GM19463 (cell line): Measurements from ENCODE around the gene SMKR1.
"Not testable (repeated sequence)": the region's sequence is repeated elsewhere in the genome, so short reads cannot be mapped to it uniquely, and the experiment has no call there.

Experiments
- ATAC-seq: cut with Tn5 transposase; IDR thresholded peaks from one replicate; pipeline ENCODE4 v1.9.1; 2021; ENCODE audit warnings: mild to moderate bottlenecking, moderate library complexity; ENCODE audit not compliant: unreplicated experiment

SMKR1 gene

GRCh38 chr7:129481376-129481775, 21.0 kb upstream of the SMKR1 start:
- not testable (repeated sequence) for ATAC-seq

DNA sequence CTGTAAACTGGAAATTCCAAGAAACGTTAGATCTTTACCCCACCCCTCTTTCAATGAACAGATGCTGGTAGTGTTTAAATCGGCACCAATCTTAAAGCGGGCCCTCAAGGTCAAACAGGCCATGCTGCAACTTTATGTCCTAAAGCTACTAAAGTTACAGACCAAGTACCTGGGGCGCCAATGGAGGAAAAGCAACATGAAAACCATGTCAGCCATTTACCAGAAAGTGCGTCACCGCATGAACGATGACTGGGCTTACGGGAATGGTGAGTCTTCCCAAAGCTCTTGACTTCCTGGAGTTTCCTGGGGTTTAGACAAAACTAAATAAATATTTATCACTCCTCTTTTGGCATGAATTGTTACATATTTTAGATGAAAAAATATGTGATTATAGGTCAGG, 19.6 kb upstream of the SMKR1 start:
- no peak for ATAC-seq

- ATAC-seq, result no peak
Measured at GRCh38 chr7:129489491-129489890, 12.8 kb upstream of the SMKR1 start.

GRCh38 chr7:129492391-129492790, 9.9 kb upstream of the SMKR1 start:
- no peak for ATAC-seq

DNA sequence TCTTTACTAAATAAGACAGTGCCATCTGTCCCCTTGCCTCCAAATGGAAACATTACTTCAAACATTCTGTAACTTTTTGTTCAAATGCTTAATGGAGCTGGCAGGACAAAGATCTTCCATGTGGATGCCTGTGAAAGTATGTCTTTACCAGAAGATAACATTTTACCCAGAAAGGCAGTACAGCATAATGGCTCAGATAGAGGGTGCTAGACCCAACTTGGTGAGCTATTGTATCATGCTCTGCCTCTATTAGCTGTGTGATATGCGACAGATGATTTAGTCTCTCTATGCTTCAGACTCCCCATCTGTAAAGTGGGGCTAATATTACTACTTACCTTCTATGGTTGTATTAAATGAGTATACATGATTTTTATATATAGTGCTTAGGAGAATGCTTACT, 8.8 kb upstream of the SMKR1 start:
- no peak for ATAC-seq

DNA sequence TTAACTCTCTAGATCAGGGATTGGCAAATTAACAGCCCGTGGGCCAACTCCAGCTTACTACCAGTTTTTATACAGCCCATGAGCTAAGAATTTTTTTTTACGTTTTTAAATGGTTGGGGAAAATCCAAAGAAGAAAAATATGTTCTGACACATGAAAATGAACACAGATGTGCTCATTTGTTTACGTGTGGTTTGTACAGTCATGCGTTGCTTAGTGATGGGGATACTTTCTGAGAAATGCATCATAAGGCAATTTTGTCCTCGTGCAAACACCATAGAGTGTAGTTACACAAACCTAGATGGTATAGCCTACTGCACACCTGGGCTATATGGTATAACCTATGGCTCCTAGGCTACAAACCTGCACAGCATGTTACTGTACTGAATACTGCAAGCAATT, 8.3 kb upstream of the SMKR1 start:
- ATAC-seq, result peak; percentile 84

DNA sequence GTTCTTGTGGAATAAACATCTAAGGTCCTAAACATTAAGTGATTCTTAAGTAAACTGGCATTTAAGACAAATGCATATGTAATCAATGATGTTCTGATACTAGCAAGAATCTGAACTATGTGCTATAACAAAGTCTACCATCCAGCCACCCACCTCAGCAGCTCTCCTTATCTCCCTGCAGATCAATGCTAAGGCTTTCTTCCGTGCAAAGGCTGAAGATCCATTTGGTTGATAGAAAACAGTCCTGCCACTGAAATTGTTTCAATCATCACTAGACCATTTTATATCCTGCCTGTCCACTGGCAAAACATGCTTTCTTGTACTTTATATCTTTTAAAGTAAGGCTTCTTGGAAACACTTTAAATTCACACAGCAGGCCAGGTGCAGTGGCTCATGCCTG, 6.3 kb upstream of the SMKR1 start:
- ATAC-seq, result no peak

DNA sequence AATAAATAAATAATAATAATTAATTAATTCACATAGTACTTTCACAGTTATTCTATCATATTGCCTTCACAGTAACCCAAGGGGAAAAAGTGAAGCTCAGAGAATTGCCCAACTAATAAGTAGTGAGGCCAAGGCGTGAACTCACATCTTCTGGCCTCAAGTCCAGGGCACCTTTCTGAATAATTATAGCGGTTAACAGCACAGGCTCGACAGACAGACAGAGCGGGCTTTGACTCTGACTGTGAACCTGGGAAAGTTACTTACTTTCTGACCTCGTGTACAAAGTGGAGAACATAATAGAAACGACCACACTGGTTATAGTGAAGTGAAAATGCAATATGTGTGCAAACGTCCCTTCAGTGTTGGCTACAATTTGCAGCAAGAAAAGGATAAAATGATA, 5.7 kb upstream of the SMKR1 start:
- no peak for ATAC-seq

DNA sequence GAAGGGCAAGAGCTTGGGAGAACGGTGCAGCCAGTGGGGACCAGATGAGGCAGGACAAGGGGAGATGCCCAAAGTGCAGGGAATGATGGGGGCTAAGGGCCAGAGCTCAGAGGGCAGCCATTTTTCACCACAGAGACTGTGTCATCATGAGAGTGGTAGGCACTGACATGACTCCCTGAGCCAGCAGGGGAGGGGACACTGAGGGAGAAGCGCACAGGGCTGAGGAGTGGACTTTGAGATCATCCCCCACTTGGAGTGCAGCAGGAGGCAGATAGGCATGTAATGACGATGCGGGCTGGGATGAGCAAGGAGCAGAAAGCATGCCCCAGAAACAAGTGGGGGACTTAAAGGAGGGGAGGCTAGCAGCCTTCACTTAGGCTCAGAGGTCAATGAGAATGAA, 5.2 kb upstream of the SMKR1 start:
- no peak for ATAC-seq

- ATAC-seq, result no peak
Measured at GRCh38 chr7:129498021-129498420, 4.3 kb upstream of the SMKR1 start.

DNA sequence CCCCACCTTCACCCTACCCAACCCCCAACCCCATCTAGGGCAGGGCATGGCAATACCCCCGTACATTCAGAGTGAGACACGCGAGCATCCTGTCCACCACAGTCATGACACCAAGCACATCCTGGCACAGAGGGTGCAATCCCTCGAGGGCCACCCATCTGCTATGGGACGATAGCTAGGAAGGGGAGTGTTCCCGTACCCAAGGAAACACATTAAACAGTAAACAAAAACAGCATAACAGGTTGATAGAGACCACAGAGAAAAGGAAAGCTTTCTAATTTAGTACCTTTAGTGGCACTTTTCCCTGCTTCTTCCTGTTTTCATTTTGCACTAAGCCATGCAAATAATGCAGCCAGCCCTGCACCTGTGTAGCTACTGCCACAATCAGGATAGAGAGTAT, 2.3 kb upstream of the SMKR1 start:
- ATAC-seq, result no peak

DNA sequence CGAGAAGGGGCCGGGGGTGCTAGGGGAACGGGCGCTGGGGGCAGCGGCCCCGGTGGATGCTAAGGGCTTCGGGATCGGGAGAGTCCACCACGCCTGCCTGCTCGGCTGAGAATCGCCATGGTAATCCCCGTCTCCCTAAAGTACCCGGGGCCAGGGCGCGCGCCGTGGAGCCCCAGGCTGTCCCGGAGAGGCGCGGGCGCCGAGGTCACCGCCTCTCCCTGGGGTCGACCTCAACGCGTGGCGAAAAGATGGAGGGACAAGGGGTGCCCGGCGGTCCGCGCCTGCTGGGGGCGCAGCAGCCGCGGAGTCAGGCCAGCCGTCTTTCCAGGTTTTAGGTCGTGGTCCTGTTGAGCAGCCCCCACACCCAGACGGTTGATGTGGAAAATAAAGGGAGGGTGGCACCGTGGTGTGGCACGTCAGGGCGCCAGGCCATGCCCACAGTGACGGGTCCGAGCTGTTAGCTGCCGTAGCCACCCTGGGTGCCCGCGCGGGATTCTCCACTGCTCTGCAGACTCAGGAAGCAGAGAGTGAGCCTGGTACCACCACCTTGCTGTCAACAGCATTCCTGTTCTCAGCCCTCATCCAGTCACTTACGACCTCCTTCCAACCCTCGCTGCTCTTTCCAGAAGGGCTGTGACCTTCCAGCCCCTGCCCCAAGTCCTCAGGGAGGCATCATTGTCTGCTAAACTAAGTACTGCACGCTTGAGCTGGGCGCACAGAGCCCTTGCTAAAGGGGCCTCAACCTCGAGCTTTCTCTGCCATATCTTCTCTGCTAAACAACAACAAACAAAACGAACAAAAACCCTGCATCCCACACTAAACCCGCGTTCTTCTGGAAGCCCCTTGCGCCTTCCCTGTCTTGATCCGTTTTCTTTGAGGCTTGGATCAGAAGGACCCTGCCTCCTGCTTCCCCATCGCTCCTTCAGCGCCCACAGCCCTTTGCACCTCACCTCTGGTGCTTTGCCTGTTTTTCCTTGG, 666 bp downstream of the SMKR1 start:
- ATAC-seq, result peak; percentile 22

- no peak for ATAC-seq
Measured at GRCh38 chr7:129503725-129504124, 1.4 kb downstream of the SMKR1 start.

- ATAC-seq, result no peak
Measured at GRCh38 chr7:129512192-129512591, 9.9 kb downstream of the SMKR1 start.

GRCh38 chr7:129513546-129513945, 11.2 kb downstream of the SMKR1 start:
- ATAC-seq, result no peak

- no peak for ATAC-seq
Measured at GRCh38 chr7:129514683-129515082, 12.4 kb downstream of the SMKR1 start.

DNA sequence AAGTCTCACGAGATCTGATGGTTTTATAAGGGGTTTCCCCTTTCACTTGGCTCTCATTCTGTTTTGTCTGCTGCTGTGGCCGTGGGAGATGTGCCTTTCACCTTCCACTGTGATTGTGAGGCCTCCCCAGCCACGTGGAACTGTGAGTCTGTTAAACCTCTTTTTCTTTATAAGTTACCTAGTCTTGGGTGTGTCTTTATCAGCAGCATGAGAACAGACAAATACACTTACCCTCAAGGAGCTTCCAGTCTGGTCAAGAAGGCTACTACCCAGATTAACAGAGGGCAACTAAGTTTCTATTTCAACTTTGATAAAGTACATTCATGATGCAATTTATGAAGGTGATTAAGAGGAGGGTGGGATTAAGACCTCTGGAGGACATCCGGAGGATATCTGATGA, 13.1 kb downstream of the SMKR1 start:
- ATAC-seq, result no peak

DNA sequence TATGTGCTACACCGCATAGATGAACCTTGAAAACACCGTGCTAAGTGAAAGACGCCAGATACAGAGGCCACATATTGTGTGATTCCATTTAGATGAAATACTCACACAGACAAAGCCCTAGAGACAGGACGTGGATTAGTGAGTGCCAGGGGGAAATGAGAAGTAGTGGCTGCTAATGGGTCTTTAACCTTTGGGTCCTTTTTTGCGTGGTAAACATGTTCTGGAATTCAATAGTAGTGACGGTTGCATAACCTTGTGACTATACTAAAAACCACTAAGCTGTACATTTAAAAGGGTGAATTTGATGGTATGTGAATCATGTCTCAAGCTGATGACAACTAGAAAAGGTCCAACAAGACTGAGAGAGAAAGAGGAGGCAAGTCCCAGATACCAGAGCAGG, 15.6 kb downstream of the SMKR1 start:
- no peak for ATAC-seq

DNA sequence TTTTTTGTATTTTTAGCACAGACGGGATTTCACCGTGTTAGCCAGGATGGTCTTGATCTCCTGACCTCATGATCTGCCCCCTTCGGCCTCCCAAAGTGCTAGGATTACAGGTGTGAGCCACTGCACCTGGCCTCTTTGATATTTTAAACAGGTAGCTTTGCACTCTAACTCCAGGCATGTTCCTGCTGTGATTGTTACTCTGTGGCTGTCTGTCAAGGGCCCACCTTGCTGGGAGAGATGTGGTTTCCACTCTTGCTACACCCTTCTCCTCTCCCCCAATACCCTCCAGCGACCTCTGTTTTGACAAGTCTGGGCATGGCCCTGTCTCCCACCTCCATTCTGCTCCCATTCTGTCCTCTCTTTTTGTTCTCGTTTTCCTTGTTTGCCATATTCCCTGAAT, 17.1 kb downstream of the SMKR1 start:
- no peak for ATAC-seq

DNA sequence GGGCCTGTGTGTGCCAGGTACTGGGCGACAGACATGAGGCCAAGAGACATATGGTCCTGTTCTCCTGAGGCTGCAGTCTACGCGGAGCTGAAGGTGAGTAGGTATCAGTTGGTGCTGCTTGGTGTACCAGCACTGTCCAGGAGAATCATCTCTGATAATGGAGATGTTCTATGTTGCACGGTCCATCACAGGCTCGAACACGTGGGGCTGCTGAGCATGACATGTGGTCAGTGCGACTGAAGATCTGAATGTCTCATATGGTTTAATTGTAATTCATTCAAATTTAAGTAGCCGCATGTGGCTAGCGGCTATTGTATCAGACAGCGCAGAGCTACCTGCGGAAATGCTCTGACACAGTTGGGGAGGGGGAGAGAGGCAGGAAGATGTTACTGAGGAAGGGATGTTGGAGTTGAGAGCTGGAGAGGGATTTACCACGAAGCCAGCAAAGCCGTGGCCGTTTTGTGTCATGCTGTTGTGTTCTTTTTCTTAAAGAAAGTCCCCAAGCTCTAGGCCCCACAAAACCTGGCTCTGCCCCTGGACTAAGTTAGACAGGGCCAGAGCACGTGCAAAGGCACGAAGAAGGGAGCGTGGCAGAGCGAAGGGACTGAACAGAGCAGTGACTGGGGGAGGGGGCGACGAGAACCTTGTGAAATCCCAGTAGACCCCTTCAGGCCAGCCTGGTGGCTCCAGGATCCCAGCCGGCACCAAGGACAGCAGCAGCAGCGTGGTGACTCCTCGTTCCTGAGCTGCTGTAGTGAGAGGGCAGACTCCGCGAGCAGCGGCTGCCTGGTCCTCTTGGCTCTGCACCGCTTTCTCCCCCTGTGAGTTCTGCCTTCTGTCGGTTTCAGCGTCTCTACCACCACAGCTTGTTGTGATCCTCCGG, 20.0 kb downstream of the SMKR1 start:
- no peak for ATAC-seq

DNA sequence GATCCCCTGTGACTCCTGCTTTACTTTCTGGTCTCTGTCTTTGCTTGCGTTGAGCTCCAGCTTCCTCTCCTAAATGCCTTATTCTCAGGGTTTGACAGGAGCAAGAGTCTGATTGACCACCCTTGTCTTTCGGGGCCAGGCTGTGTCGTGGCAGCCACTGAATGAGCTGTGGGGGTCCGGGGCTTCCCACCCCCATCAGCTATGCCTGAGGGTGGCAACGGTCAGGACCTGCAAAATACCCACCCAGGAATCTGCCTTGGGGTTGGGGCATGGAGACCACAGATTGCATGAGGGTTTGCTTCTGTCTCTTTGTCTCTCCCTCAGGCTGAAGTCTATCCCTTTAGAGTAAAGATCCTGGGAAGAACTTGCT, 20.6 kb downstream of the SMKR1 start:
- no peak for ATAC-seq

DNA sequence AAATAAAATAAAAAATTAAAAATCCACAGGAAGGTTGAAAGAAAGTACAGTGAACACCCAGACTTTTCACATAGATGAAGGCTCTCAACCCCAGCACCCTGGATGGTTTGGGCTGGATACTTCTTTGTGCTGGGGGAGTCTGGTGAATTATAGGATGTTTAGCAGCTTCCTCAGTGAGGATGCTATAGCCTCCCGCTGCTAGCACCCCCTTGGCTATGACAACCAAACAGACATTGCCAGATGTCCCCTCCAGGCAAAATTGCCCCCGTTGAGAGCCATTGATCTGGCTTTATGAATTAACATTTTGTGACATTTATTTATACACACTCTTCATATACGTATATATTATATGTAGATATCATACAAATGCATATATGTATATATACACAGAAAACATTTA, 21.6 kb downstream of the SMKR1 start:
- ATAC-seq, result no peak
